ENCODE data around the gene ATP5F1C. TPM values are rescaled to one million over a fixed set of nuclear protein-coding genes. Genes with fewer than 3 reads are reported as not detected.

Gene ATP5F1C
- total RNA-seq, 6 experiments from 2014 or later = 177 to 376 (median 210) TPM

GRCh38 chr10:7787150-7787856 lies 674 bp upstream of the ATP5F1C start:
- H3K27ac ChIP-seq = peak overlapping the region in 2 of 3 donors; percentile 41 to 84
- peak overlapping the region; percentile 85 to 97 (median 95) for H3K4me3 ChIP-seq
- H3K4me1 ChIP-seq = peaks cover 0 to 23% (median 9%) of the 10 kb centered on the region in 4 donors
- WGBS (ENCODE audit: insufficient coverage, low coverage, low lambda C conversion rate, missing lambda C conversion rate) = 2% methylated on average over 6 of the region's 26 CpGs
- no peaks in the 10 kb centered on the region for H3K27me3 ChIP-seq
- DNase-seq (no peak), ATAC-seq (peak; percentile 2 to 16 (median 2))
- H3K9me3 ChIP-seq = no peaks in the 10 kb centered on the region
- no peaks in the 10 kb centered on the region for H3K36me3 ChIP-seq
- intact Hi-C loops (cut with DNase I) = no loop called here
- TF ChIP-seq POLR2A (IDR thresholded peaks at IDR 0.05) (no peak), CTCF (IDR thresholded peaks at IDR 0.05) (no peak)

GRCh38 chr10:7788639-7789286 lies 786 bp downstream of the ATP5F1C start:
- Histone ChIP-seq H3K9me3 (no peaks in the 10 kb centered on the region), H3K4me1 (peaks cover 0 to 31% (median 9%) of the 10 kb centered on the region in 4 donors), H3K27ac (peak overlapping the region; percentile 65 to 87 (median 84)), H3K36me3 (no peaks in the 10 kb centered on the region), H3K27me3 (no peaks in the 10 kb centered on the region), H3K4me3 (peak overlapping the region; percentile 85 to 97 (median 95))
- WGBS (ENCODE audit: insufficient coverage, low coverage, low lambda C conversion rate, missing lambda C conversion rate) = 2% methylated on average over 22 of the region's 25 CpGs
- intact Hi-C loops (cut with DNase I) = no loop called here
- TF ChIP-seq CTCF (IDR thresholded peaks at IDR 0.05) = no peak
- TF ChIP-seq POLR2A (IDR thresholded peaks at IDR 0.05) = no peak
- DNase-seq = peak in 1 of 3 donors; percentile 47
- peak in 2 of 4 donors; percentile 9 to 14 for ATAC-seq

DNA sequence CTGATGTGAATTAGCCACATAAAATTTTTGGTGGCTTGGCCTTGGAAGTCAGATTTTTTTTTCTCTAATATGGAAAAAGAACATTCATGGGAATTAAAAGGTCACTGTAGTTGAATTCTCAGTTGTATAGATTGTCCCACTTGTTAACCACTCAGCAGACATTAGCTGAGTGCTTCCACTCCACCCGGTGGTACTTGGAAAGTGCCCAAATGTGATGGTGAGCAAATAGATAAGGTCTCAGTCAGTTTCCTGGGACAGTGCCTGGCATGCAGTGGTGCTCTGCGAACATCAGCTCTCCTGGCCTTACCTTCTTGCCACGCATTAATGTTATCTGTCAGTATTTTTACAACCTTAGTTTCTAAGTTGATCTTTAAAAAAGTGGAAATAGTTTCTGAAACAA lies 1.4 kb downstream of the ATP5F1C start:
- H3K9me3 ChIP-seq = no peaks in the 10 kb centered on the region
- H3K4me1 ChIP-seq = peaks cover 0 to 36% (median 9%) of the 10 kb centered on the region in 4 donors
- TF ChIP-seq POLR2A (IDR thresholded peaks at IDR 0.05) (no peak), CTCF (IDR thresholded peaks at IDR 0.05) (no peak)
- ATAC-seq = peak in 1 of 4 donors; percentile 8
- peak in 1 of 3 donors; percentile 34 for DNase-seq
- no peaks in the 10 kb centered on the region for H3K27me3 ChIP-seq
- H3K4me3 ChIP-seq = peak overlapping the region; percentile 85 to 97 (median 95)
- H3K36me3 ChIP-seq = no peaks in the 10 kb centered on the region
- intact Hi-C loops (cut with DNase I) = no loop called here
- no peak overlapping the region for H3K27ac ChIP-seq
- 15% methylated on average over 3 of the region's 3 CpGs for WGBS (ENCODE audit: insufficient coverage, low coverage, low lambda C conversion rate, missing lambda C conversion rate)

- Histone ChIP-seq H3K27me3 (no peaks in the 10 kb centered on the region), H3K36me3 (peaks cover 0 to 12% (median 5%) of the 10 kb centered on the region in 4 donors), H3K27ac (no peak overlapping the region), H3K4me3 (no peak overlapping the region), H3K4me1 (peaks cover 0 to 32% (median 16%) of the 10 kb centered on the region in 4 donors), H3K9me3 (no peaks in the 10 kb centered on the region)
- 83% methylated on average over 1 of the region's 1 CpG for WGBS (ENCODE audit: insufficient coverage, low coverage, low lambda C conversion rate, missing lambda C conversion rate)
- no peak for ATAC-seq
- TF ChIP-seq POLR2A (IDR thresholded peaks at IDR 0.05) (no peak), CTCF (IDR thresholded peaks at IDR 0.05) (no peak)
- intact Hi-C loops (cut with DNase I) = no loop called here
- DNase-seq = no peak
Measured at GRCh38 chr10:7792541-7792940, 4.6 kb downstream of the ATP5F1C start.
